ENCODE results near the gene LPP.

Gene LPP

GRCh38 chr3:188544012-188544411 lies 390.1 kb downstream of the LPP start:
- H3K4me3 Mint-ChIP-seq = no peak overlapping the region
- peaks cover 21% of the 10 kb centered on the region for H3K36me3 Mint-ChIP-seq
- no peaks in the 10 kb centered on the region for H3K9me3 Mint-ChIP-seq (ENCODE audit: low read depth)
- no peaks in the 10 kb centered on the region for H3K27me3 Mint-ChIP-seq
- no peak overlapping the region for H3K27ac Mint-ChIP-seq
- peaks cover 6% of the 10 kb centered on the region for H3K4me1 Mint-ChIP-seq (ENCODE audit: low read depth)

- H3K4me3 Mint-ChIP-seq = no peak overlapping the region
- peaks cover 2% of the 10 kb centered on the region for H3K4me1 Mint-ChIP-seq (ENCODE audit: low read depth)
- no peaks in the 10 kb centered on the region for H3K9me3 Mint-ChIP-seq (ENCODE audit: low read depth)
Observed at GRCh38 chr3:188546835-188547670, 393.1 kb downstream of the LPP start.

GRCh38 chr3:188553569-188553968 lies 399.6 kb downstream of the LPP start:
- Mint-ChIP-seq H3K4me3 (no peak overlapping the region), H3K4me1 (ENCODE audit: low read depth) (peaks cover 18% of the 10 kb centered on the region), H3K27me3 (no peaks in the 10 kb centered on the region), H3K36me3 (peaks cover 5% of the 10 kb centered on the region), H3K27ac (no peak overlapping the region), H3K9me3 (ENCODE audit: low read depth) (no peaks in the 10 kb centered on the region)

More at GRCh38 chr3:188546835-188547670, 393.1 kb downstream of the LPP start:
- Mint-ChIP-seq H3K36me3 (peaks cover 24% of the 10 kb centered on the region), H3K27me3 (no peaks in the 10 kb centered on the region), H3K27ac (no peak overlapping the region)

GRCh38 chr3:188554404-188554803 lies 400.4 kb downstream of the LPP start:
- Mint-ChIP-seq H3K27me3 (no peaks in the 10 kb centered on the region), H3K4me3 (no peak overlapping the region), H3K27ac (no peak overlapping the region)

GRCh38 chr3:188557235-188557634 lies 403.3 kb downstream of the LPP start:
- Mint-ChIP-seq H3K9me3 (ENCODE audit: low read depth) (no peaks in the 10 kb centered on the region), H3K36me3 (peaks cover 5% of the 10 kb centered on the region), H3K27ac (no peak overlapping the region), H3K4me1 (ENCODE audit: low read depth) (peaks cover 24% of the 10 kb centered on the region), H3K4me3 (no peak overlapping the region), H3K27me3 (no peaks in the 10 kb centered on the region)

More at GRCh38 chr3:188554404-188554803, 400.4 kb downstream of the LPP start:
- Mint-ChIP-seq H3K36me3 (peaks cover 8% of the 10 kb centered on the region), H3K4me1 (ENCODE audit: low read depth) (peaks cover 24% of the 10 kb centered on the region), H3K9me3 (ENCODE audit: low read depth) (no peaks in the 10 kb centered on the region)

- peaks cover 9% of the 10 kb centered on the region for H3K36me3 Mint-ChIP-seq
- peaks cover 14% of the 10 kb centered on the region for H3K4me1 Mint-ChIP-seq (ENCODE audit: low read depth)
- H3K9me3 Mint-ChIP-seq (ENCODE audit: low read depth) = no peaks in the 10 kb centered on the region
- H3K27ac Mint-ChIP-seq = no peak overlapping the region
- no peaks in the 10 kb centered on the region for H3K27me3 Mint-ChIP-seq
- no peak overlapping the region for H3K4me3 Mint-ChIP-seq
Observed at GRCh38 chr3:188558343-188559071, 404.6 kb downstream of the LPP start.

GRCh38 chr3:188559072-188559429 lies 405.1 kb downstream of the LPP start:
- Mint-ChIP-seq H3K36me3 (peaks cover 9% of the 10 kb centered on the region), H3K4me3 (no peak overlapping the region), H3K27ac (no peak overlapping the region), H3K9me3 (ENCODE audit: low read depth) (no peaks in the 10 kb centered on the region), H3K4me1 (ENCODE audit: low read depth) (peaks cover 9% of the 10 kb centered on the region), H3K27me3 (no peaks in the 10 kb centered on the region)

- H3K9me3 Mint-ChIP-seq (ENCODE audit: low read depth) = no peaks in the 10 kb centered on the region
- H3K36me3 Mint-ChIP-seq = peaks cover 9% of the 10 kb centered on the region
- no peaks in the 10 kb centered on the region for H3K27me3 Mint-ChIP-seq
- H3K4me1 Mint-ChIP-seq (ENCODE audit: low read depth) = peaks cover 7% of the 10 kb centered on the region
- no peak overlapping the region for H3K27ac Mint-ChIP-seq
- no peak overlapping the region for H3K4me3 Mint-ChIP-seq
Observed at GRCh38 chr3:188559856-188560255, 405.9 kb downstream of the LPP start.

- Mint-ChIP-seq H3K4me3 (no peak overlapping the region), H3K36me3 (peaks cover 9% of the 10 kb centered on the region), H3K4me1 (ENCODE audit: low read depth) (peaks cover 7% of the 10 kb centered on the region), H3K27ac (no peak overlapping the region), H3K9me3 (ENCODE audit: low read depth) (no peaks in the 10 kb centered on the region), H3K27me3 (no peaks in the 10 kb centered on the region)
Observed at GRCh38 chr3:188562144-188562543, 408.2 kb downstream of the LPP start.

- H3K9me3 Mint-ChIP-seq (ENCODE audit: low read depth) = no peaks in the 10 kb centered on the region
- H3K36me3 Mint-ChIP-seq = peaks cover 2% of the 10 kb centered on the region
- H3K27ac Mint-ChIP-seq = no peak overlapping the region
- H3K4me3 Mint-ChIP-seq = no peak overlapping the region
- H3K4me1 Mint-ChIP-seq (ENCODE audit: low read depth) = no peaks in the 10 kb centered on the region
- no peaks in the 10 kb centered on the region for H3K27me3 Mint-ChIP-seq
Observed at GRCh38 chr3:188567478-188568195, 413.7 kb downstream of the LPP start.

- H3K9me3 Mint-ChIP-seq (ENCODE audit: low read depth) = no peaks in the 10 kb centered on the region
- no peaks in the 10 kb centered on the region for H3K4me1 Mint-ChIP-seq (ENCODE audit: low read depth)
- no peak overlapping the region for H3K4me3 Mint-ChIP-seq
- no peak overlapping the region for H3K27ac Mint-ChIP-seq
- H3K27me3 Mint-ChIP-seq = no peaks in the 10 kb centered on the region
- H3K36me3 Mint-ChIP-seq = no peaks in the 10 kb centered on the region
Observed at GRCh38 chr3:188568736-188569135, 414.8 kb downstream of the LPP start.

GRCh38 chr3:188571531-188572095 lies 417.7 kb downstream of the LPP start:
- Mint-ChIP-seq H3K4me3 (no peak overlapping the region), H3K9me3 (ENCODE audit: low read depth) (no peaks in the 10 kb centered on the region), H3K4me1 (ENCODE audit: low read depth) (no peaks in the 10 kb centered on the region), H3K27ac (no peak overlapping the region), H3K27me3 (no peaks in the 10 kb centered on the region), H3K36me3 (peaks cover 2% of the 10 kb centered on the region)

GRCh38 chr3:188573291-188573940 lies 419.5 kb downstream of the LPP start:
- no peaks in the 10 kb centered on the region for H3K9me3 Mint-ChIP-seq (ENCODE audit: low read depth)
- H3K4me3 Mint-ChIP-seq = no peak overlapping the region
- no peaks in the 10 kb centered on the region for H3K4me1 Mint-ChIP-seq (ENCODE audit: low read depth)
- no peaks in the 10 kb centered on the region for H3K27me3 Mint-ChIP-seq
- H3K36me3 Mint-ChIP-seq = peaks cover 2% of the 10 kb centered on the region
- no peak overlapping the region for H3K27ac Mint-ChIP-seq

- H3K4me1 Mint-ChIP-seq (ENCODE audit: low read depth) = no peaks in the 10 kb centered on the region
Observed at GRCh38 chr3:188573956-188574355, 420.0 kb downstream of the LPP start.

More at GRCh38 chr3:188573956-188574355, 420.0 kb downstream of the LPP start:
- no peak overlapping the region for H3K27ac Mint-ChIP-seq
- H3K9me3 Mint-ChIP-seq (ENCODE audit: low read depth) = no peaks in the 10 kb centered on the region
- H3K27me3 Mint-ChIP-seq = no peaks in the 10 kb centered on the region
- H3K4me3 Mint-ChIP-seq = no peak overlapping the region
- peaks cover 5% of the 10 kb centered on the region for H3K36me3 Mint-ChIP-seq
